HG03039 (cell line): ENCODE results near the gene KLHDC4.
"Not testable (repeated sequence)": the region's sequence is repeated elsewhere in the genome, so short reads cannot be mapped to it uniquely, and the experiment has no call there.

Source experiments
- ATAC-seq: cut with Tn5 transposase; IDR thresholded peaks from one replicate; pipeline ENCODE4 v1.9.1; 2021; ENCODE audit warnings: mild to moderate bottlenecking, moderate library complexity; ENCODE audit not compliant: unreplicated experiment

The KLHDC4 gene

DNA sequence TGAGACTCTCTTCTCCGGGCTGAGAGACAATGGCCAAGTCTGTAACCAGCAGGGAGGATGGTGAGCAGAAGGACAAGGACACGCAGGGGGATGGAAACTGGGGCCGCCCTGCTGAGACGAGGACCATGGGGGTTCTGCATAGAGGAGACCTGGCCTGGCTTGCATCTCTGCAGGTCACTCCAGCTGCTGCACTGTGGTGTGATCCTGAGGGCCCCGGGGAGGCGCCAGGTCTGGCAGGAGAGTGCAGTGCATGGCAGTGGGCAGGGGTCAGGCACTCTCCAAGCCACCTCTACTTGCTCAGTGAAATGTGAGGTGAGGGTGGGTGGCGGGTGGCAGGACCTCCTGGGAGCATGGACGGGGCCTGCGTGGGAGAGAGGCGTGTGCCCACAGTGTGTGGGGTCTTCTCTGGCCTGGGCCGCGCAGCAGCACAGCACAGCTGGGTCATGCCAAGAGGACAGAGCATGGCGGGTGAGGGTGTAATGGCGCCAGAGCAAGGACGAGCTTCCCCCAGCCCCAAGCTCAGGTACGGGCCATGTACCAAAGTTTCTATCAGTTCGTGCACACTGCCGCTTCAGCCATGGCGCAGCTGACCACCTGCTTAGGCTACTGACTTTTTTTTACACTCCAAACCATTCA is 43.1 kb downstream of the KLHDC4 start:
- no peak for ATAC-seq

DNA sequence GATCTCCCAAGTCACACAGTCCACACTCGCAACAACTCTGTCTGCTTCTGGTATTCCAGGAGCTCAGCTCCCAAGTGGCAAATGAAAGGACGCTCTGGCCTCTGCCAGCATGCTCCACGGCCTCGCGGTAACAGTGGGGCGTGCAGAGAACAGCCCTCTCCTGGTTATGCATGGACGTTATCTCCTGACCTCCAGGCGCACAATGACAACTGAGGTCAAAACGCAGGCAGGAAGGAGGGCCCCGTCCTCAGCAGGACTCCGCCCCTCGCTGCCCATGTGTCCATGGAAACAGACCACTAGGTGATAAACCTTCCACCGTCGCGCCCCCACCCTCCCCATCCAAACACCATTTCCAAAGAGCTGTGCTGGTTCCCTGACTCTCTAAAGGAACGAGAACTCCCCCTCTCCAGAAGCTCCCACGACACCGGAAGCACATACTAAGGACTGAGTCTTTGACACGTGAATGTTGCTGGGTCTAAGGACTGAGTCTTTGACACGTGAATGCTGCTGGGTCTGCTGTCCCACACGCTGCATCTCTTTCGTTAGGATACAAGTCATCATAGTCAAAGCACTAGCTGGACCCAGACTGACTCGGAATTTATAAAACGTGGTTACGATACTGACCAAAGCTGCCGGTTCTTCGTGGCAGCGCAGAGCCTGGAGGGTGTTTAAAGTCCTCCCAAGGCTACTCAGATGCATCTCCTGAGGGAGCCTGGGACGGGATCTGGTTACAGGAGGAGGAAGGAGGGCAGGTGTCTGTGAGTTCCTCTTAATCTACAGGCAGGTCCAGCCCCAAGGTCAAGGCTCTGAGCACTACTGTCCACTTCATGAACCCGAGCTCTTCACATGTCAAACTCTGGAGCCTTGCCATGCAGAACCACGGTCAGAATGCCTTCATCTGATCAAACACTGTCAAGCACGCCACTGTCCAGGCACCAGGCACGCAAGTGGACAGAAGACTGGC is 43.9 kb downstream of the KLHDC4 start:
- no peak for ATAC-seq

DNA sequence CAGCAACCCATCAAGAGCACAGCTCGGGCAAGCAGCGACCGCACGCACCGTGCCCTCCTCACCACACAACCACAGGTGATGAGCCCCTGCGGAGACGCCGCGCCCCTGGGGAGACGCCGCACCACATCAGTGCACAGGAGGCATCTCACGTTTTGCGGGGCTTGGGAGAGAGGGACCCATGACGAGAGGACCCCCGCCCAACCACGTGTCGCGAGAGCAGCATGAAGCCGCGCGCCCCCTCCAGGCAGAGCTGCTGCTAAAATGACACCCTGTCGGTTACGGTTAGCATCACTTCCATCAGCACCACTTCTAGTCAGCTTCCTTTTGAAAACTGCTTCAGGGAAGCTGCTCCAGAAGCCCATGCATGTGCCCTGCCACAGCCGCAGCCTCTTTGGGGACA is 45.3 kb downstream of the KLHDC4 start:
- no peak for ATAC-seq

DNA sequence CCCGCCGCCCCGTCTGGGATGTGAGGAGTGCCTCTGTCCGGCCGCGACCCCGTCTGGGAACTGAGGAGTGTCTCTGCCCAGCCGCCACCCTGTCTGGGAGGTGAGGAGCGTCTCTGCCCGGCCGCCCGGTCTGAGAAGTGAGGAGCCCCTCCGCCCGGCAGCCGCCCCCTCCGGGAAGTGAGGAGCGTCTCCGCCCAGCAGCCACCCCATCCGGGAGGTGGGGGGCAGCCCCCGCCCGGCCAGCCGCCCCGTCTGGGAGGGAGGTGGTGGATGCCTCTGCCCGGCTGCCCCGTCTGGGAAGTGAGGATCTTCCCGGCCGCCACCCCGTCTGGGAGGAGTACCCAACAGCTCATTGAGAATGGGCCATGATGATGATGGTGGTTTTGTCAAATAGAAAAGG is 47.0 kb downstream of the KLHDC4 start:
- not testable (repeated sequence) for ATAC-seq

DNA sequence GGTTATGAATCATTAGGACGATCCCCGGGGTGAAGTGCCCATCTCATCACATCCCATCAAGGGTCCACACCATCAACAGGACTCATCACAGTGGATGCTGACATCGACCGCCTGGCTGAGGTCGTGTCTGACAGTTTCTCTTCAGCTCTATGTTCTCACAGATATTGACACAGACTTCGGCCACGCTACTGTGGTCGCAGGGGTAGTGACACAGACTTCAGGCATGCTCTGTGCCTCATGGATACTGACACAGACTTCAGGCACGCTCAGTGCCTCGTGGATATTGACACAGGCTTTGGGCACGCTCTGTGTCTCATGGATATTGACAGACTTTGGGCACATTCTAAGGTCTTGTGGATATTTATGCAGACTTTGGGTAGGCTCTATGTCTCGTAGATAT is 50.1 kb downstream of the KLHDC4 start:
- no peak for ATAC-seq

DNA sequence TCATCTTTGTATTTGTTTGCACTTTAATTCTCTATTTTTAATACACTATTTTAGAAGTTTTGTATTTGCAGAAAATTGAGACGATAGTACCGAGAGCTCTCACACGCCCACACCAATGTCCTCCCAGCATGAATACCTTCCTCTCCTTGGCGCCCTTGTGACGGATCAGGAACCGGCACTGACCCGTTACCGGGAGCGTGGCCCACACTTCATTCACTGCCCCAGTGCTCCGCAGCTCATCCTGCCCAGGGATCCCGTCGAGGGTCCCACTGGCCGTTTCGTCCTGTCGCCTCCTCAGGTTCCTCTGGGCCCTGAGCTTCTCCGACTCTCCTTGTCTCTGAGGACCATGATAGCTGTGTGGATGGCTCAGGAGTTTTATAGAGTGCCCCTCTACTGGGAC is 50.6 kb downstream of the KLHDC4 start:
- ATAC-seq, result no peak

DNA sequence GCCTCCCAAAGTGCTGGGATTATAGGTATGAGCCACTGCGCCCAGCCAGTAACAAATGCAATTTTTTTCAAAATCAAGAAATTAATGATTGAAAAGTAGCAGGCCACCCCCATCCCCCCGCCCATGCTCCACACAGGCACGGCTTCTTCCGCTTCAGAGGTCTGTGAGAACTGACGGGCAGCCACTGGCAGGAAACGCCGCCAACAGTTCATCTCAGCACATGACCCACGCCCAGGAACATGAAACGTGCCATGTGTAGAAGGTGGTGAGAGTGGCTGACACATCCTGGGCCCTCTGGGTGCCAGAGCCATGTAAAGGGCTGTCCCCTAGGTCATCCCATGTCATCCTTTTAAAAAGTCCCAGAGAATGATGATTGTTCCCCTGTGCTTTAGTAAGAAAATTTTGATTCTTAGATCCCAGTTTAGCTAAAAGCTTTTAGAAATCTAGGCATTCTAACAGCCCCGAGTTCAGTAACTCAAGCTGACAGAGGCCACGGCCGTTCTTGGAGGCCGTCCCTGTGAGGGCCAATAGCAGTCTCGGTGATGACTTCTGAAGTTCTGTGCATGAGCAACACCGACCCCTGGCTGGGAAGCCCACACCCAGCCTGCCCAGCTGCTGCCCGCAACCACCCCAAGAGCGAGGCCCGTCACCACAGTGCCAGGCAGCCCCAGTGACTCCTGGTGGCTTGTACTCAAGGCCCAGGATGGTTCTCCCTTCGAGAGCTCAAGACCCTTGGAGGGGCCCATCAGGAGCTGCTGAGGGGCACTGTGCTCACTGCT is 52.1 kb downstream of the KLHDC4 start:
- no peak for ATAC-seq

DNA sequence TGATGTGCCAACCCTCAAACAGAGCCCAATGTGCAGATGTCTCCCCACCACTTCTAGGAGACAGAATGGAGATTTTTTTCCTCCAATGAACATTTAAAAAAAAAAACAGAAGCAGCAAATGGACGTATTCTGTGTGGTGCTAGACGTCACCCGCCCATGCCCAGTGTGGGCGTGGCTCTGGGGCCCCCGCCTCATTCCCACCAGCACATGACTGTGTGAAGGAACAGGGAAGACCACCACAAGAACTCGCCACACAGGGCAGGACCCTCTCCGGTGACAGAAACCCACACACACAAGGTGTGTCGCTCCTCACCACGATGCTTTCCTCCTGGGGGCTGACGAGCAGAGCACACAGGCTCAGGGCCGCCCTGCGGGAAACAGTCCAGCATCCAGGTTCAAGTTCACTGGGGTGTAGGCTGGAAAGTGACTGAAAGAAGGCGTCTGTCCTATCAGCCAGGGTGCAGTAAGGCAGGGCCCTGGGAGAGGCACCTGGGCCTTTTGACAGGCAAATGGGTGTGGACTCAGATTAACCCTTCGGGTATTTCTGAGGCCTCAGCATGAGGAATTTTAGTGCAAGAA is 53.5 kb downstream of the KLHDC4 start:
- ATAC-seq, result no peak

DNA sequence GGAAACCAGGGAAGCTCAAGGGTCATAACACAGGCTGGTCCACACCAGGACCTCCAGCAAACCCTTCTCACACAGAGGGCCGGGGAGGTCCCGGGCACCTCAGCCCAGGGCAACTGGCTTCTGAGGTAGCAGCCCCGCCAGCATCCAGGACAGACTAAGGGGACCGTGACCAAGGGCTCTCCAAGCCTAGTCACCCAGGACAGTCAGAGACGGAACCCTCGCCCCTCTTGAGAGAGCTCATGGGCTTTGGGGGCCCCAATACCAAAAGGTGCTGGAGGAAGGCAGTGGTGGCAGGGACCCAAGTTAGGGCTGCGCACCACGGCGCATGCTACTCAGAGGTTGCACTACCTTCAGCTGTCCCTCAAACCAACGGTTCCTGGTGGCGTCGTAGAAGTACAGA is 54.9 kb downstream of the KLHDC4 start:
- no peak for ATAC-seq

DNA sequence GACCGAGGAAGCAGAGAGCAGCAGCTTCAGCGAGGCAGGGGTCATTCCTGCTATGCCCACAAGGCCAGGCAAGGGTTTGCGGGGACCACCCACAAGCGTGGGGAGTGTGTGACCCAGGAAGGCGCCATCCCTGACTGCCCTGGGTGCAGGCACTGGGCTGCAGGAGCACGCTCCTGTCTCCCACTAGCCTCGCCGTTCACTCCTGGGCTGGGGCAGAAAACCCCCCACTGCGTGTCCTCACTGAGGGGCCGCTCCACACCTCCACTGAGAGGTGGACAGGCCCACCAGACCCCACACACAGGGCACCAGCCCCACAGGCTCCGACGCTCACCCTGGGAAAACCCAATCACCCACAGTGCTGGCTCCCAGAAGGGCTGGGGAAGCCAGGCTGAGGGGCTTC is 56.1 kb downstream of the KLHDC4 start:
- no peak for ATAC-seq

DNA sequence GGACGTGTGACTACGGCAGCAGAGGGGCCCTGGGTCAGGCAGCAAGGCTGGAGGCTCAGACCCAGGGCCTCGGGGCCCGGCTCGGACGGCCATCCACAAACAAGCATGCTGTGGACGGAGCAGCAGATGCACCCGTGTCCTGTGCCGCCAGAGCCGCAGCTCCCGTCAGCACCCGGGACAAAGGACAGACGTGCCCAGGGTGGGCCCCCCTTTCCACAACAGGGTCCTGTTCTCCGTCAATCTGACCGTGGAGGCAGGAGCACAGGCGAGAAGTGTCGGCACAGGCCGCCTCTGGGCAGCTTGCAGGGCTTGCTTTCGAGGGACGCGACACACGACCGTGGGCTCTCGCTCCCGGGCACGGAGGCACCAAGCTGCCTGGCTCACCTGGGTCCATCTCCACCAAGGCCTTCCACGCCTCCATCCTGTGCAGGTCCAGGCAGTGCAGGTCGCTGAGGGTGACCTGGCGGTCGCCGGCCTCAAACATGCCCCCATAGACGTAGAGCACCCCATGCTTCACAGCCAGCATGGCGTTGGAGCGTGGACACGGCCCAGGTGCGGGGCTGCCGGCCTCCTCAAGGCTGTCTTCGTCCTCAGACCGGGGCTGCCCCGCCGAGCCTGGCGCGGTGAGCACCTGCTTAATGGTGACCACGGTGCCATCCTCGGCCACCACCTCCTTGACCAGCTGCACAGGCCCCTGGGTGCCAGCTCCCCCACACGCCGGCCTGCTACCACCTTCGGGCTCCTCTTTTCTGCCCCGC is 56.7 kb downstream of the KLHDC4 start:
- ATAC-seq, result no peak

DNA sequence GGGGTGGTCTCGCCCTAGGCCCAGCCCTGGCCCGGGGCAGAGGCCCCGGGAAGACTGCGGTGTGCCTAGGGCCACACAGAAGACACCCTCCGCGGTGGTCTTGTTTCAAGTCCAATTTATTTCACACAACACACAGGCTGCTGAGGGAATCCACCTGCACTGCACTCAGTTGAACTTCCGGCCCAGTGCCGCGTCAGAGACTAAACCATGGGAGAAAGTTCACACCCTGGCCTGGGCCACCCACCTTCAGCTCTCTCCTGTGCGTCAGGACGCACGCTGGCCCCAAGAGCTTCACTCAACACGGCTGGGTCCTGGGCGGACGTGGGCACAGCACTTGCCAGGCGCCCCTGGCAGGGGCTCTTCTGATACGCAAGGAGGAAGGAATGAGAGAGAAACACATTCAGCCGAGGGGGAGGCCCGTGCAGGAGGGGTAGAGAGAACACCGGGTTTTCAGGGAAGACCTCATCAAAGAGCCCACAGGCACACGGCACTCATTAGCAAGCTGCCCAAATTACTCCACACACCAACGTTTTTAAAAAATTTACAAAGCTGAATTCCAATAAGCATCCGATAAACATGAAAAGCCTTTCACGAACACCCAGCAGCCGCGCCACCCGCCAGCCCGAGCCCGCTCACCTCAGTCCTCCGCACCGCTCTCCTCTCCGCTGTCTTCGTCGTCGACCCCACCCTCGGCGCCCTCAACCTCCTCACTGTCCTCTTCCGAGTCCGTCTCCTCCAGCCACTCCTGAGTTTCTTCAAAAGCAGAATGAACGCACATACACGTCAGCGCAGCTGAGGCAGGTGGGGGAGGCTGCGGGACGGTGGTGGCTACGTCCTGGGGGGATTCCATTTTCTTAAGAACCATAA is 57.8 kb downstream of the KLHDC4 start:
- no peak for ATAC-seq

DNA sequence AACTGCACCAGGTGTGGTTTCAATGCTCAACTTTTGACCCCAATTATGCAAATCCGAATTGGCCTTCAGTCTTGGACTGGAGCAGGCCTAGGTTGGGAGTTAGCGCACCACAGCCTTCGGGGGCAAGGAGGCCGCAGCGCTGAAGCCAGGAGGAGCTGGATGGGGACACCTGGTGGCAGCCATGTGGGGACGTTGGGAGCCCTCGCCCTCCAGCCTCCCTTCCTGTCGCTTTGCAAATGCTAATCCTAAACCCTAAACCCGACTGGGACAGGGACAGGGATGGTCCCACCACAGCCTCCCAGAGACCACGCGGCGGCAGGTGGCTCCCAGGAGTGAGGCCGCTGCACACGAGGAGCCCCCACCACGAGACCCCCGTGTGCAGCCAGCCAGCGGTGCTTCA is 58.7 kb downstream of the KLHDC4 start:
- no peak for ATAC-seq

DNA sequence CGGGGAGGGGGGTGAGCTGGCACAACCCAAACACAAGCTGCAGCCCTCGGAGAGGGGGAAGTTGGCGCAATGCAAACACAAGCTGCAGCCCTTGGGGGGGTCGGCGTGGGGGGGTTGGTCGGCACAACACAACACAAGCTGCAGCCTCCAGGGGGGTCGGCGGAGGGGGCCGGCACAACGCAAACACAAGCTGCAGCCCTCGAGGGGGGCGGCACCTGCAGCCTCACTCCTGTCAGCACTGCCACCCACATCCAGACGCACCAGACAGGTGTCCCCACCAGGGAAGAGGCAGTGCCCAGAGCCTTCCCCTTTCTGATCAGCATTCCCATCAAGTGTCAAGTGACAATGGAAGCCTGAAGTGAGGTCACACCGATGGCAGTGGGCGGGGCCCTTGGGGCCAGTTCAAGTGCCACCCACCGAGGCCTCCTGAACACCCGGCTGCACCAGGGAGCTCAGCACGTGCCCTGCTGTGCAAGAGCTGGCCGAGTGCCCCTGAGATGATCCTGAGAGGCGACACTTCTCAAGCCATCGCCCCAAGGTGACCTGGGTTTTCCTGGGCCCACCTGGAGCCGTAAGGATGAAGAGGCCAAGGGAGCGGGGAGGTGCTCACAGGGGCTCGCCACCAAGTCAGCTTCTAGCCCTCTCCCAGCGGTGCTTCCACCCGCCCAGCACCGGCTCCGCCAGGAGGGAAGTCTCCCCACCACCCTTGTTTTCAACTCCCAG is 59.3 kb downstream of the KLHDC4 start:
- ATAC-seq, result no peak

DNA sequence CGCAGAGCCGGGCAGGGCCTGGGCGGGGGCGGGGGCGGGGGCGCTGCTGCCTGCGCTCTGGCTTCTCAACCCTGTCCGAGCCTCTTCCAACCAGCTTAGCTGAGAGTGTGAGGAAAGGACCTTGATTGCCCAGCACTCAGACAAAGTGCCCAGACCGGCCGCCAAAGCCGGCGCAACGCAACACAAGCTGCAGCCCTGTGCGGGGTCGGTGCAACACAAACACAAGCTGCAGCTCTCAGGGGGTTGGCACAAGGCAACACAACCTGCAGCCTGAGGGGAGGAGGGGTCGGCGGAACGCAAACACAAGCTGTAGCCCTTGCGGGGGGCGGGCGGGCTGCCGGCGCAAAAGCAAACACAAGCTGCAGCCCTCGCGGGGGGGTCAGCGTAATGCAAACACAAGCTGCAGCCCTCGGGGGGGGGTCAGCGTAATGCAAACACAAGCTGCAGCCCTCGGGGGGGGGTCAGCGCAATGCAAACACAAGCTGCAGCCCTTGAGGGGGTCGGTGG is 60.0 kb downstream of the KLHDC4 start:
- no peak for ATAC-seq

DNA sequence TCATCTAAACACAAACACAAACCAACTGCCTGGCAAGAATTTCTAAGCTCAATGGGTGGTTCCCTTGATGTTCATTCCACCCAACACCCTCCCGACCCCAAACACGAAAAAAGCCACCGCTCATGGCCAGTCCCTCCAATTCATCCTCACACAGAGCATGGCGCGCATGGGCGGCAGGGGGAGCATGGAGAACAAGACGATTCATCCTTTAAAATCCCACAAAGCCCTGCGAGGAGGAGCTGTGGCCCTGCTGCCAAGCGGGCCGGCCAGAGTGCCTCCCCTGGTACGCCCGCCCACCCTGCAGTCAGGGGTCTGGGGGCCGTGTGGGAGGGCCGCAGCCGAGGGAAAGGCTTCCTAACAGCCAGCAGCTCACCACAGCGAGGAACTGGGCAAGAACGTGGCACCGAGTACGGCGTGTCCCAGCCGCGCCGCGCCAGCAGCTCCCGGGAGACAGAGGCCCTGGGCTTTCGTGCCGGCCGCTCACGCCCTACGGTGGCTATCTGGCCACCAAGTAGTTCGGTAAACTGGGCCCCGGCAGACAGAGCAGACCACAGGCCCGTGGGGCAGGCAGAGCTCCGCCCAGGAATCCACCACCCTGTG is 60.9 kb downstream of the KLHDC4 start:
- ATAC-seq, result no peak

DNA sequence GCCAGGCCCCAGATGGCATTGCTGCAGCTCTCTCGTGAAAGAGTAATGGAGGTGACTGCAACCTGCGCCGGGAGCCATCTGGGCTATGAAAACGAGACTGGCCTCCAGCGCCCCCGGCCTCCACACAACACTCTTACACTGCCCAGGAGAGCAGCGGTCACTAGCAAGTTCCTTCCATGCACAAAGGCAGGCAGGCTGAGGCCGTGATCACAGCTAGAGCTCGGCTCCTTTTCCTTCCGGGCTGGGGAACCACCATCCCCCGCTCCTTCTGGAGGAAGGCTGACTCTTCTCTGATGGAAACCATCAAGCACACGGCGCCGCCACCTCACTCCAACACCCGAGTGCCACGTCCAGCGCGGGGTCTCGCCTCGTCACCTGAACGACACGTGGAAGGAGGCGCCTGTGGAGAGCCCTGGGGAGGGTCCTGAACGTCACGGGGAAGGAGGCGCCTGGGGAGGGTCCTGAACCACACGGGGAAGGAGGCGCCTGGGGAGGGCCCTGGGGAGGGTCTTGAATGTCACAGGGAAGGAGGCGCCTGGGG is 61.9 kb downstream of the KLHDC4 start:
- no peak for ATAC-seq

DNA sequence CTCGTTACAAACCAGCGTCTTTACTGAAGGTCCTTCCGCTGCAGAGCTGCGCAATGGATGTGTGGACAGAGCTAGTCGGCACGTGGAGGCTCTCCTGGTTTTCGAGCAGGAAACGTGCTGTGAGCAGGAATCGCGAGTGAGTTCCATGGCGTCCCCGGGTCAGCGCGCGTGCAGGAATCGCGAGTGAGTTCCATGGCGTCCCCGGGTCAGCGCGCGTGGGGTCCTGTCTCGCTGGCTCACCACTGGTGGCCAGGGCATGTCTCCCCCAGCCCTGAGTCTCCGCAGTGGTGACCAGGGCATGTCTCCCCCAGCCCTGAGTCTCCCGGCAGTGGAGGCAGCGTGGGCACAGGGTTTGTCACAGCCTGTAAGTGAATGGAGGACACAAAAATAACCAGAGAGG is 62.7 kb downstream of the KLHDC4 start:
- no peak for ATAC-seq
